ENCODE measurements around the gene GPR34. TPM values are rescaled to one million over a fixed set of nuclear protein-coding genes. Genes with fewer than 3 reads are reported as not detected.

The GPR34 gene
- total and polyA plus RNA-seq, 2 of the 13 experiments (the other 11 are each of a cell fraction or from before 2014, with no cell fraction given), result not detected

- WGBS (ENCODE audit: low lambda C conversion rate), result 85% methylated on average over 1 of the region's 1 CpG
- Histone ChIP-seq H3K9ac (ENCODE audit: insufficient read depth, low read depth, low read length) (no peak overlapping the region), H3K27ac (ENCODE audit: extremely low read length, insufficient read depth, low read length) (no peak overlapping the region), H3K4me2 (ENCODE audit: low read depth, low read length) (no peak overlapping the region), H3K4me1 (ENCODE audit: insufficient read depth, low read length) (no peaks in the 10 kb centered on the region), H3K27me3 (ENCODE audit: control insufficient read depth in 1 of 2, insufficient read depth in 2 of 2, low read length in 2 of 2) (no peaks in the 10 kb centered on the region), H3K9me3 (ENCODE audit: low read length) (no peaks in the 10 kb centered on the region), H4K20me1 (ENCODE audit: insufficient read depth, low read length) (no peaks in the 10 kb centered on the region), H3K79me2 (ENCODE audit: insufficient read depth, low read length) (no peaks in the 10 kb centered on the region), H3K36me3 (replicated peaks in 1 of 2; ENCODE audit: control insufficient read depth in 1 of 2, insufficient read depth in 2 of 2, low read length in 2 of 2) (no peaks in the 10 kb centered on the region), H2AFZ (ENCODE audit: low read length) (no peak overlapping the region), H3K4me3 (replicated peaks in 1 of 3; ENCODE audit: insufficient read depth in 1 of 3, low read depth in 2 of 3, low read length in 3 of 3) (no peak overlapping the region)
- ChIA-PET POLR2A (no interaction called here), CTCF (ENCODE audit: low intra/inter-chr PET ratio, low total read pairs) (no interaction called here)
- FAIRE-seq, result no peak
- intact Hi-C loops (cut with micrococcal nuclease; ENCODE audit: unreplicated experiment), result no loop called here
- no peak for ATAC-seq
- TF ChIP-seq ASH2L (IDR thresholded peaks at IDR 0.05; ENCODE audit: insufficient read length, low read depth, low read length) (no peak), ZSCAN22 (CRISPR knock-in tag; IDR thresholded peaks at IDR 0.05) (no peak), ZFP41 (CRISPR knock-in tag; IDR thresholded peaks at IDR 0.05; ENCODE audit: borderline replicate concordance) (no peak), ZNF343 (CRISPR knock-in tag; IDR thresholded peaks at IDR 0.05) (no peak), SMYD3 (CRISPR knock-in tag; IDR thresholded peaks at IDR 0.05) (no peak), RAD21 (CRISPR knock-in tag; IDR thresholded peaks at IDR 0.05) (no peak), YY1 (IDR thresholded peaks at IDR 0.05; ENCODE audit: insufficient read depth, insufficient replicate concordance, low read depth, low read length) (no peak), SMAD9 (CRISPR knock-in tag; IDR thresholded peaks at IDR 0.05) (no peak), ZNF615 (CRISPR knock-in tag; IDR thresholded peaks at IDR 0.05; ENCODE audit: borderline replicate concordance) (no peak), HOXD1 (CRISPR knock-in tag; IDR thresholded peaks at IDR 0.05) (no peak), ZNF552 (CRISPR knock-in tag; IDR thresholded peaks at IDR 0.05; ENCODE audit: borderline replicate concordance) (no peak), FOXO4 (CRISPR knock-in tag; conservative IDR thresholded peaks at IDR 0.05) (no peak), ZNF678 (CRISPR knock-in tag; IDR thresholded peaks at IDR 0.05) (no peak), RFX3 (CRISPR knock-in tag; IDR thresholded peaks at IDR 0.05) (no peak), NR3C1 (CRISPR knock-in tag; IDR thresholded peaks at IDR 0.05) (no peak)
- TF ChIP-seq, protein P1, sequence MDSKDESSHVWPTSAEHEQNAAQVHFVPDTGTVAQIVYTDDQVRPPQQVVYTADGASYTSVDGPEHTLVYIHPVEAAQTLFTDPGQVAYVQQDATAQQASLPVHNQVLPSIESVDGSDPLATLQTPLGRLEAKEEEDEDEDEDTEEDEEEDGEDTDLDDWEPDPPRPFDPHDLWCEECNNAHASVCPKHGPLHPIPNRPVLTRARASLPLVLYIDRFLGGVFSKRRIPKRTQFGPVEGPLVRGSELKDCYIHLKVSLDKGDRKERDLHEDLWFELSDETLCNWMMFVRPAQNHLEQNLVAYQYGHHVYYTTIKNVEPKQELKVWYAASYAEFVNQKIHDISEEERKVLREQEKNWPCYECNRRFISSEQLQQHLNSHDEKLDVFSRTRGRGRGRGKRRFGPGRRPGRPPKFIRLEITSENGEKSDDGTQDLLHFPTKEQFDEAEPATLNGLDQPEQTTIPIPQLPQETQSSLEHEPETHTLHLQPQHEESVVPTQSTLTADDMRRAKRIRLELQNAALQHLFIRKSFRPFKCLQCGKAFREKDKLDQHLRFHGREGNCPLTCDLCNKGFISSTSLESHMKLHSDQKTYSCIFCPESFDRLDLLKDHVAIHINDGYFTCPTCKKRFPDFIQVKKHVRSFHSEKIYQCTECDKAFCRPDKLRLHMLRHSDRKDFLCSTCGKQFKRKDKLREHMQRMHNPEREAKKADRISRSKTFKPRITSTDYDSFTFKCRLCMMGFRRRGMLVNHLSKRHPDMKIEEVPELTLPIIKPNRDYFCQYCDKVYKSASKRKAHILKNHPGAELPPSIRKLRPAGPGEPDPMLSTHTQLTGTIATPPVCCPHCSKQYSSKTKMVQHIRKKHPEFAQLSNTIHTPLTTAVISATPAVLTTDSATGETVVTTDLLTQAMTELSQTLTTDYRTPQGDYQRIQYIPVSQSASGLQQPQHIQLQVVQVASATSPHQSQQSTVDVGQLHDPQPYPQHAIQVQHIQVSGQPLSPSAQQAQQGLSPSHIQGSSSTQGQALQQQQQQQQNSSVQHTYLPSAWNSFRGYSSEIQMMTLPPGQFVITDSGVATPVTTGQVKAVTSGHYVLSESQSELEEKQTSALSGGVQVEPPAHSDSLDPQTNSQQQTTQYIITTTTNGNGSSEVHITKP (CRISPR knock-in tag; IDR thresholded peaks at IDR 0.05; ENCODE audit: low read depth), result no peak
- in situ Hi-C loops (cut with HindIII; ENCODE audit: extremely low pct_ligation_motif_present, low pct_unique_long_range_greater_than_20kb), result no loop called here
- no TSS peak for BruUV-seq (replicated peaks)
- no peak for DNase-seq (ENCODE audit: low spot score)
Measured at GRCh38 chrX:41671082-41671481, 17.7 kb upstream of the GPR34 start.

Data from HepG2 (cell line).